Prostate gland (tissue), 2 donors: ENCODE results near the gene NAGA. TPM values are rescaled to one million over a fixed set of nuclear protein-coding genes. Genes with fewer than 3 reads are reported as not detected.

Source experiments
- DNase-seq: peaks from one replicate; pipeline ENCODE4 v3.0.0-alpha.2; 2019; ENCODE audit warnings: low spot score
- H3K27ac ChIP-seq, 2 donors: fragments of 200-600 bp; sonication (generic); 2 replicates each; pipeline ENCODE4 v1.5.1; 2017 to 2019
- H3K27me3 ChIP-seq: fragments of 200-600 bp; sonication (generic); replicated peaks from 2 replicates; pipeline ENCODE4 v1.5.1; 2019; ENCODE audit not compliant: insufficient read depth
- H3K36me3 ChIP-seq, 2 donors: fragments of 200-600 bp; sonication (generic); 1 replicate in 1 of 2; 2 replicates in 1 of 2; pipeline versions ENCODE4 v1.5.1 to v1.8.1; 2017 to 2019
- H3K4me1 ChIP-seq: fragments of 200-600 bp; sonication (generic); replicated peaks from 2 replicates; pipeline ENCODE4 v1.5.1; 2019
- H3K4me3 ChIP-seq, 2 donors: fragments of 200-600 bp; sonication (generic); 2 replicates each; pipeline ENCODE4 v1.5.1; 2017 to 2019
- H3K9me3 ChIP-seq: fragments of 200-600 bp; sonication (generic); 2 replicates; pipeline ENCODE4 v1.5.1; 2017
- POLR2A ChIP-seq: fragments of 450-650 bp; IDR thresholded peaks from one replicate; pipeline ENCODE4 v1.6.1; 2016; ENCODE audit warnings: antibody characterized with exemption, mild to moderate bottlenecking
- POLR2AphosphoS5 ChIP-seq: sonication (generic); formaldehyde crosslinking; IDR thresholded peaks from one replicate; pipeline ENCODE4 v1.6.1; 2017; ENCODE audit warnings: antibody characterized with exemption
- WGBS: methylation state at CpG from one replicate; pipeline ENCODE4 v1.1.5; 2018; 5-methylcytosine and 5-hydroxymethylcytosine counted together
- intact Hi-C: fragments of 100-400 bp; cut with DNase I; formaldehyde crosslinking; loops from one replicate; pipeline ENCODE4 v1.14.2; 2022
- total RNA-seq, 2 donors: library from RNA; depleted of rRNA; stranded (reverse); fragments of >200 nt; gene quantifications; one replicate each; pipeline ENCODE4 v1.1.0, GENCODE V29; 2016
- TF ChIP-seq, protein P1 (sequence below), 4 experiments: fragments of 200-600 bp in 2 of 4; fragments of 450-650 bp in 2 of 4; sonication (generic) in 2 of 4; IDR thresholded peaks; 1 replicate in 3 of 4; 2 replicates in 1 of 4; pipeline ENCODE4 v1.5.1; 2016 to 2019; ENCODE audit warnings: antibody characterized with exemption in 4 of 4, mild to moderate bottlenecking in 2 of 4, moderate library complexity in 2 of 4

Gene NAGA
- total RNA-seq, 2 donors from 2014 or later: 41.5 to 47.1 TPM

DNA sequence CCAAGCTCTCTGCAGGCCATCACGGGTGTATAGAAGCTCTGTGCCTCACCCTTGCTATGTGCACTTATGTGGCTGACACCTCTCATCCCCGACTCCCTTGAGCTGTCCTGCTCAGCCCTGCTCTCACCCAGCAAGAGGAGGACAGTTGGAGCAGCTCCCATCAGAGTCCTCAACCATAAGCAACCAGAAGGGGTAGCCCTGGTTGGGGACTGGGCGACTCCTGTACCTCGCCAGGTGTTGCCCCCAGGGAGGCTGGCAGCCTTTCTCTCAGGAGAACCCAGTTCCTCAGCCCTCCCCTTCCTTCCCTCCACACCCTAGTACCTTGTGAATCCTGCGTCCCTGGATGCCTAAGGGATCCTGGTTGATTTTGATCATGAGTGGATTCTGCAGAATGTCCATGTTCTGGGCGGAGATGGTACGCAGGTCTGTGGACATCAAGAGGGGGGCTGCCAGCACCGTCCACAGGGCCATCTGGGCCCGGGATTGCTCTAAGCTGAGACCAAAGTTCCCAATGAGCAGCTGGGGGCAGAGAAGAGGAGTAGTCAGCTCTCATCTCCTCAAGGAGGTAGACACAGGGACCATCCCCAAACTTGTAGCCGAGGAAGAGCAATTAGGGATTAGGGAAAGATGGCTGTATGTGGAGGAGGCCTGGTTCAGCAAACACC is 8.0 kb downstream of the NAGA start:
- no peak for DNase-seq
- H3K9me3 ChIP-seq: no peaks in the 10 kb centered on the region
- TF ChIP-seq POLR2AphosphoS5: no peak
- TF ChIP-seq, protein P1, sequence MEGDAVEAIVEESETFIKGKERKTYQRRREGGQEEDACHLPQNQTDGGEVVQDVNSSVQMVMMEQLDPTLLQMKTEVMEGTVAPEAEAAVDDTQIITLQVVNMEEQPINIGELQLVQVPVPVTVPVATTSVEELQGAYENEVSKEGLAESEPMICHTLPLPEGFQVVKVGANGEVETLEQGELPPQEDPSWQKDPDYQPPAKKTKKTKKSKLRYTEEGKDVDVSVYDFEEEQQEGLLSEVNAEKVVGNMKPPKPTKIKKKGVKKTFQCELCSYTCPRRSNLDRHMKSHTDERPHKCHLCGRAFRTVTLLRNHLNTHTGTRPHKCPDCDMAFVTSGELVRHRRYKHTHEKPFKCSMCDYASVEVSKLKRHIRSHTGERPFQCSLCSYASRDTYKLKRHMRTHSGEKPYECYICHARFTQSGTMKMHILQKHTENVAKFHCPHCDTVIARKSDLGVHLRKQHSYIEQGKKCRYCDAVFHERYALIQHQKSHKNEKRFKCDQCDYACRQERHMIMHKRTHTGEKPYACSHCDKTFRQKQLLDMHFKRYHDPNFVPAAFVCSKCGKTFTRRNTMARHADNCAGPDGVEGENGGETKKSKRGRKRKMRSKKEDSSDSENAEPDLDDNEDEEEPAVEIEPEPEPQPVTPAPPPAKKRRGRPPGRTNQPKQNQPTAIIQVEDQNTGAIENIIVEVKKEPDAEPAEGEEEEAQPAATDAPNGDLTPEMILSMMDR (IDR thresholded peaks at IDR 0.05): no peak
- no peak for TF ChIP-seq POLR2A
- no peaks in the 10 kb centered on the region for H3K4me1 ChIP-seq
- H3K27ac ChIP-seq: no peak overlapping the region
- no peaks in the 10 kb centered on the region for H3K27me3 ChIP-seq
- intact Hi-C loops: no loop called here
- no peak overlapping the region for H3K4me3 ChIP-seq
- H3K36me3 ChIP-seq: peaks cover 0 to 13% of the 10 kb centered on the region in 2 donors
- WGBS: 97% methylated on average over 10 of the region's 10 CpGs

DNA sequence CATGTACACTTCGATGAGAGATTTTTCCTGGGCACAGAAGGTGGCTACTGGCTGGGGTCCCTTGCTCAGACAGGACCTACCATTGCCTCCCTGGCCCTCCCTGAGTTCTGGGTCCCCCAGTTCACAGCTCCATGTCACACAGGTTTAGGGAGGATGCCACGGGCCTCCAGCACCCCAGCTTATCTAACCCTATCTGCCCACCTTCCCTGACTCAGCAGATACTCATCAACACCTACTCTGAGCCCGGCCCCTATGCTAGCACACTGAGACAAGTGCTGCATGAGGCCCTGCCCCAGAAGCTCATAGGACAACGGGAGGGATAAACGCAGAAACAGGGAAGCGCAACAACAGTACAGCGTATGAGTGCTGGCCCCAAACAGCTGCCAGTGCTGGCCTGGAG is 9.6 kb downstream of the NAGA start:
- Histone ChIP-seq H3K9me3 (no peaks in the 10 kb centered on the region), H3K4me3 (no peak overlapping the region), H3K27ac (no peak overlapping the region), H3K36me3 (peaks cover 0 to 13% of the 10 kb centered on the region in 2 donors), H3K4me1 (no peaks in the 10 kb centered on the region), H3K27me3 (no peaks in the 10 kb centered on the region)
- TF ChIP-seq POLR2A: no peak
- TF ChIP-seq, protein P1 (IDR thresholded peaks at IDR 0.05): no peak
- no peak for TF ChIP-seq POLR2AphosphoS5
- intact Hi-C loops: no loop called here
- WGBS: 92% methylated on average over 7 of the region's 7 CpGs
- DNase-seq: no peak

GRCh38 chr22:42060489-42060888 is 10.1 kb downstream of the NAGA start:
- no peaks in the 10 kb centered on the region for H3K4me1 ChIP-seq

DNA sequence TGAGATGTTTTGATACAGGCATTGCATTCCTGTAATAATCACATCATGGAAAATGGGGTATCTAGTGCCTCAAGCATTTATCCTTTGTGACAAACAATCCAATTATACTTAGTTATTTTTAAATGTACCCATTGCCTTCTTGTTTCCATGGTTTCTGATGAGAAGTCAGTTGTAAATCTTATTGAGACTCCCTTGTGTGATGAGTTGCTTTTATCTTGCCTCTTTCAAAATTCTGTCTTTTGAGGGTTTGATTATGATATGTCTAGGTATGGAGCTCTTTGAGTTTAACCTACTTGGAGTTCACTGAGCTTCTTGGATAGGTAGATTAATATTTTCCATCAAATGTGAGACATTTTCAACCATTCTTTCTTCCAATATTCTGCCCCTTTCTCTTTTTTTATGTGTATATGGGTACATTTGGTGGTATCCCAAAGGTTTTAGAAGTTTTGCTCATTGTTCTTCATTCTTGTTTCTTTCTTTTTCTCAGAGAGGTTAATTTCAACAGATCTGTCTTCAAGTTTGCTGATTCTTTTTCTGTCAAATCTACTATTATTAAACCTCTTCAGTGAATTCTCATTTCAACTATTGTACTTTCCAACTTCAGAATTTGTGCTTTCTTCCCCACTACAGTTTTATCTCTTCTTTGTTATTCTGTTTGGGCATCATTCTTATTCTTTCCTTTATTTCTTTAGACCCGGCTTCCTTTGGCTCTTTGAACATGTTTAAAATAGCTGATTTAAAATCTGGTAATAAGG is 13.7 kb downstream of the NAGA start:
- H3K36me3 ChIP-seq: peaks cover 0 to 13% of the 10 kb centered on the region in 2 donors
- no peaks in the 10 kb centered on the region for H3K27me3 ChIP-seq
- H3K9me3 ChIP-seq: no peaks in the 10 kb centered on the region
- TF ChIP-seq POLR2A (no peak), POLR2AphosphoS5 (no peak)
- TF ChIP-seq, protein P1 (IDR thresholded peaks at IDR 0.05): no peak
- no peak for DNase-seq
- 100% methylated on average over 1 of the region's 1 CpG for WGBS
- intact Hi-C loops: no loop called here
- no peak overlapping the region for H3K4me3 ChIP-seq
- H3K4me1 ChIP-seq: no peaks in the 10 kb centered on the region
- no peak overlapping the region for H3K27ac ChIP-seq

More at GRCh38 chr22:42060489-42060888, 10.1 kb downstream of the NAGA start:
- WGBS: 90% methylated on average over 5 of the region's 5 CpGs
- no peaks in the 10 kb centered on the region for H3K27me3 ChIP-seq
- TF ChIP-seq POLR2A: no peak
- TF ChIP-seq POLR2AphosphoS5: no peak
- TF ChIP-seq, protein P1 (IDR thresholded peaks at IDR 0.05): no peak
- peaks cover 0 to 13% of the 10 kb centered on the region in 2 donors for H3K36me3 ChIP-seq
- H3K4me3 ChIP-seq: no peak overlapping the region
- no peak overlapping the region for H3K27ac ChIP-seq
- no peaks in the 10 kb centered on the region for H3K9me3 ChIP-seq
- no peak for DNase-seq
- intact Hi-C loops: no loop called here

DNA sequence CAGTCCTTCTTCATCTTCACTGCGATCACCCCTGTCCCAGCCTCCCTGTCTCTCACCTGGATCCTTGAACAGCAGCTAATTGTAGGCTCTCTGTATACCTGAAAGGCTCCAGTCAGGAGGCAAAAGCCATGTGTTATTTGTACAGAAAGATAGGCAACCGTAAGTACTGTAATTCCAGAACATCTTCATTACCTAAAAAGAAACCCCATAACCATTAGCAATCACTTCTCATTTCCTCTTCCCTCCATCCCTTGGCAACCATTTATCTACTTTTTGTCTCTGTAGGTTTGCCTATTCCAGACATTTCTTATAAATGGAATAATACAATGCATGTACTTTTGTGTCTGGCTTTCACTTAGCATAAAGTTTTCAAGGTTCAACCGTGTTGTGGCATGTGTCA is 17.8 kb downstream of the NAGA start:
- Histone ChIP-seq H3K27ac (no peak overlapping the region), H3K36me3 (no peaks in the 10 kb centered on the region), H3K4me1 (no peaks in the 10 kb centered on the region), H3K27me3 (no peaks in the 10 kb centered on the region), H3K9me3 (no peaks in the 10 kb centered on the region), H3K4me3 (no peak overlapping the region)
- TF ChIP-seq POLR2AphosphoS5 (no peak), POLR2A (no peak)
- TF ChIP-seq, protein P1 (IDR thresholded peaks at IDR 0.05): no peak
- WGBS: 82% methylated on average over 3 of the region's 3 CpGs
- intact Hi-C loops: no loop called here
- no peak for DNase-seq
